GM23338 (cell line): ENCODE measurements around the gene FYCO1. TPM values are rescaled to one million over a fixed set of nuclear protein-coding genes. Genes with fewer than 3 reads are reported as not detected.

Source experiments
- ATAC-seq: fragments of 200-7000 bp; cut with Tn5 transposase; 3 replicates; pipeline ENCODE4 v1.9.1; 2020
- DNase-seq: peaks from one replicate; pipeline ENCODE4 v3.0.0-alpha.2; 2015; ENCODE audit warnings: low spot score
- H2AFZ ChIP-seq: fragments of 200-600 bp; sonication (generic); 2 replicates; pipeline ENCODE4 v1.8.0; 2016; ENCODE audit warnings: antibody characterized with exemption, mild to moderate bottlenecking, moderate library complexity
- H3F3A ChIP-seq: fragments of 200-600 bp; sonication (generic); replicated peaks from 2 replicates; pipeline ENCODE4 v1.8.0; 2017; ENCODE audit warnings: antibody characterized with exemption, mixed run types, low read depth
- H3K27ac ChIP-seq: fragments of 200-600 bp; sonication (generic); 2 replicates; pipeline ENCODE4 v1.6.1; 2016; ENCODE audit warnings: low read depth
- H3K27me3 ChIP-seq: fragments of 200-600 bp; sonication (generic); 2 replicates; pipeline ENCODE4 v1.8.0; 2016; ENCODE audit warnings: mild to moderate bottlenecking, mixed run types, moderate library complexity; ENCODE audit not compliant: insufficient read depth
- H3K36me3 ChIP-seq: fragments of 200-600 bp; sonication (generic); 2 replicates; pipeline ENCODE4 v1.8.0; 2016; ENCODE audit warnings: mild to moderate bottlenecking; ENCODE audit not compliant: insufficient read depth
- H3K4me1 ChIP-seq: fragments of 200-600 bp; sonication (generic); 2 replicates; pipeline ENCODE4 v1.8.0; 2016; ENCODE audit warnings: mild to moderate bottlenecking, moderate library complexity; ENCODE audit not compliant: insufficient read depth
- H3K4me2 ChIP-seq: fragments of 200-600 bp; sonication (generic); 2 replicates; pipeline ENCODE4 v1.7.1; 2017; ENCODE audit warnings: mixed run types
- H3K4me3 ChIP-seq: fragments of 200-600 bp; sonication (generic); 2 replicates; pipeline ENCODE4 v1.6.1; 2016; ENCODE audit warnings: mixed run types
- H3K79me2 ChIP-seq: fragments of 200-600 bp; sonication (generic); replicated peaks from 2 replicates; pipeline ENCODE4 v1.8.0; 2017; ENCODE audit warnings: mild to moderate bottlenecking; ENCODE audit not compliant: insufficient read depth
- H3K9me2 ChIP-seq: fragments of 200-600 bp; sonication (generic); 2 replicates; pipeline ENCODE4 v1.8.0; 2017; ENCODE audit not compliant: insufficient read depth
- H4K20me1 ChIP-seq: fragments of 200-600 bp; sonication (generic); replicated peaks from 2 replicates; pipeline ENCODE4 v1.8.0; 2017; ENCODE audit warnings: mild to moderate bottlenecking; ENCODE audit not compliant: insufficient read depth
- H3K27ac Mint-ChIP-seq: 2 replicates; pipeline ENCODE4 v1.8.0; 2020; ENCODE audit warnings: inconsistent platforms, mild to moderate bottlenecking, moderate library complexity, mixed read lengths
- H3K27me3 Mint-ChIP-seq: 3 replicates; pipeline ENCODE4 v1.8.0; 2022; ENCODE audit warnings: low read depth, mild to moderate bottlenecking, moderate library complexity, mixed read lengths, inconsistent platforms; ENCODE audit not compliant: insufficient read depth, poor library complexity
- H3K36me3 Mint-ChIP-seq: 3 replicates; pipeline ENCODE4 v1.8.0; 2021; ENCODE audit warnings: low read depth, mild to moderate bottlenecking, inconsistent platforms, moderate library complexity, mixed read lengths
- H3K4me1 Mint-ChIP-seq: 3 replicates; pipeline ENCODE4 v1.8.0; 2020; ENCODE audit warnings: mild to moderate bottlenecking, inconsistent platforms, mixed read lengths
- H3K4me3 Mint-ChIP-seq: 3 replicates; pipeline ENCODE4 v1.8.0; 2021; ENCODE audit warnings: moderate library complexity, mild to moderate bottlenecking, inconsistent platforms, mixed read lengths
- H3K9me3 Mint-ChIP-seq: 3 replicates; pipeline ENCODE4 v1.8.0; 2020; ENCODE audit warnings: moderate library complexity, mild to moderate bottlenecking, inconsistent platforms, mixed read lengths
- CREB1 ChIP-seq: fragments of 250-450 bp; sonication (Bioruptor Pico); IDR thresholded peaks from 2 replicates; pipeline ENCODE4 v1.5.0; 2020; ENCODE audit warnings: low read depth, mild to moderate bottlenecking, moderate library complexity
- EZH2 ChIP-seq: fragments of 200-600 bp; sonication (generic); IDR thresholded peaks from one replicate; pipeline ENCODE4 v1.8.0; 2017; ENCODE audit warnings: antibody characterized with exemption, mild to moderate bottlenecking, low read depth; ENCODE audit not compliant: unreplicated experiment
- EZH2phosphoT487 ChIP-seq: fragments of 200-600 bp; sonication (generic); IDR thresholded peaks from one replicate; pipeline ENCODE4 v1.8.1; 2018; ENCODE audit warnings: antibody characterized with exemption; ENCODE audit not compliant: unreplicated experiment
- JUNB ChIP-seq: IDR thresholded peaks from one replicate; pipeline ENCODE4 v1.6.1; 2016; ENCODE audit warnings: antibody characterized with exemption; ENCODE audit not compliant: unreplicated experiment
- NANOG ChIP-seq: IDR thresholded peaks from 2 replicates; pipeline ENCODE4 v1.6.1; 2016; ENCODE audit warnings: antibody characterized with exemption, borderline replicate concordance
- POLR2AphosphoS5 ChIP-seq: IDR thresholded peaks from 2 replicates; pipeline ENCODE4 v1.6.1; 2016; ENCODE audit warnings: antibody characterized with exemption, low read depth
- STAT1 ChIP-seq: IDR thresholded peaks from one replicate; pipeline ENCODE4 v1.6.1; 2016; ENCODE audit warnings: antibody characterized with exemption; ENCODE audit not compliant: unreplicated experiment
- ZNF114 ChIP-seq: fragments of 250-450 bp; sonication (Bioruptor Pico); IDR thresholded peaks from 2 replicates; pipeline ENCODE4 v1.5.0; 2020; ENCODE audit warnings: mild to moderate bottlenecking, moderate library complexity
- polyA plus RNA-seq: library from polyadenylated mRNA; unstranded; fragments of >200 nt; fragmentation: Nextera tagmentation; extraction: Ambion mirVana; gene quantifications from 2 replicates; pipeline ENCODE4 v1.2.1, GENCODE V29; 2016
- total RNA-seq: library from RNA; depleted of rRNA; stranded (reverse); fragments of >200 nt; shearing (Covaris generic); gene quantifications from 2 replicates; pipeline ENCODE4 v1.2.3, GENCODE V29; 2014
- TF ChIP-seq, protein P1 (sequence below): fragments of 250-450 bp; sonication (Bioruptor Pico); IDR thresholded peaks from 2 replicates; pipeline ENCODE4 v1.5.0; 2020; ENCODE audit warnings: mild to moderate bottlenecking, moderate library complexity
- TF ChIP-seq, protein P2 (sequence below): IDR thresholded peaks from one replicate; pipeline ENCODE4 v1.6.1; 2018; ENCODE audit warnings: antibody characterized with exemption; ENCODE audit not compliant: unreplicated experiment

FYCO1 gene
- total and polyA plus RNA-seq, 2 experiments from 2014 or later: 4.5 to 17.2 TPM

GRCh38 chr3:45909542-45909941 is 86.1 kb downstream of the FYCO1 start:
- Mint-ChIP-seq H3K4me1 (no peaks in the 10 kb centered on the region), H3K27ac (no peak overlapping the region), H3K9me3 (no peaks in the 10 kb centered on the region), H3K4me3 (no peak overlapping the region), H3K36me3 (no peaks in the 10 kb centered on the region), H3K27me3 (peaks cover 9% of the 10 kb centered on the region)
- H3K27me3 ChIP-seq: no peaks in the 10 kb centered on the region
- peaks cover 4% of the 10 kb centered on the region; the same call in 1 of the 2 replicates for H3K9me2 ChIP-seq
- H4K20me1 ChIP-seq: no peaks in the 10 kb centered on the region
- no peaks in the 10 kb centered on the region for H3K4me1 ChIP-seq
- H3F3A ChIP-seq: no peaks in the 10 kb centered on the region
- H3K27ac ChIP-seq: no peak overlapping the region
- no peak overlapping the region for H3K4me3 ChIP-seq
- no peaks in the 10 kb centered on the region for H3K36me3 ChIP-seq
- DNase-seq: no peak
- H3K79me2 ChIP-seq: no peaks in the 10 kb centered on the region
- no peak for ATAC-seq
- no peak overlapping the region for H3K4me2 ChIP-seq
- TF ChIP-seq JUNB (no peak), NANOG (no peak), POLR2AphosphoS5 (no peak), CREB1 (CRISPR knock-in tag) (no peak), STAT1 (no peak), EZH2phosphoT487 (no peak), ZNF114 (CRISPR knock-in tag) (no peak), EZH2 (no peak)
- TF ChIP-seq, protein P1, sequence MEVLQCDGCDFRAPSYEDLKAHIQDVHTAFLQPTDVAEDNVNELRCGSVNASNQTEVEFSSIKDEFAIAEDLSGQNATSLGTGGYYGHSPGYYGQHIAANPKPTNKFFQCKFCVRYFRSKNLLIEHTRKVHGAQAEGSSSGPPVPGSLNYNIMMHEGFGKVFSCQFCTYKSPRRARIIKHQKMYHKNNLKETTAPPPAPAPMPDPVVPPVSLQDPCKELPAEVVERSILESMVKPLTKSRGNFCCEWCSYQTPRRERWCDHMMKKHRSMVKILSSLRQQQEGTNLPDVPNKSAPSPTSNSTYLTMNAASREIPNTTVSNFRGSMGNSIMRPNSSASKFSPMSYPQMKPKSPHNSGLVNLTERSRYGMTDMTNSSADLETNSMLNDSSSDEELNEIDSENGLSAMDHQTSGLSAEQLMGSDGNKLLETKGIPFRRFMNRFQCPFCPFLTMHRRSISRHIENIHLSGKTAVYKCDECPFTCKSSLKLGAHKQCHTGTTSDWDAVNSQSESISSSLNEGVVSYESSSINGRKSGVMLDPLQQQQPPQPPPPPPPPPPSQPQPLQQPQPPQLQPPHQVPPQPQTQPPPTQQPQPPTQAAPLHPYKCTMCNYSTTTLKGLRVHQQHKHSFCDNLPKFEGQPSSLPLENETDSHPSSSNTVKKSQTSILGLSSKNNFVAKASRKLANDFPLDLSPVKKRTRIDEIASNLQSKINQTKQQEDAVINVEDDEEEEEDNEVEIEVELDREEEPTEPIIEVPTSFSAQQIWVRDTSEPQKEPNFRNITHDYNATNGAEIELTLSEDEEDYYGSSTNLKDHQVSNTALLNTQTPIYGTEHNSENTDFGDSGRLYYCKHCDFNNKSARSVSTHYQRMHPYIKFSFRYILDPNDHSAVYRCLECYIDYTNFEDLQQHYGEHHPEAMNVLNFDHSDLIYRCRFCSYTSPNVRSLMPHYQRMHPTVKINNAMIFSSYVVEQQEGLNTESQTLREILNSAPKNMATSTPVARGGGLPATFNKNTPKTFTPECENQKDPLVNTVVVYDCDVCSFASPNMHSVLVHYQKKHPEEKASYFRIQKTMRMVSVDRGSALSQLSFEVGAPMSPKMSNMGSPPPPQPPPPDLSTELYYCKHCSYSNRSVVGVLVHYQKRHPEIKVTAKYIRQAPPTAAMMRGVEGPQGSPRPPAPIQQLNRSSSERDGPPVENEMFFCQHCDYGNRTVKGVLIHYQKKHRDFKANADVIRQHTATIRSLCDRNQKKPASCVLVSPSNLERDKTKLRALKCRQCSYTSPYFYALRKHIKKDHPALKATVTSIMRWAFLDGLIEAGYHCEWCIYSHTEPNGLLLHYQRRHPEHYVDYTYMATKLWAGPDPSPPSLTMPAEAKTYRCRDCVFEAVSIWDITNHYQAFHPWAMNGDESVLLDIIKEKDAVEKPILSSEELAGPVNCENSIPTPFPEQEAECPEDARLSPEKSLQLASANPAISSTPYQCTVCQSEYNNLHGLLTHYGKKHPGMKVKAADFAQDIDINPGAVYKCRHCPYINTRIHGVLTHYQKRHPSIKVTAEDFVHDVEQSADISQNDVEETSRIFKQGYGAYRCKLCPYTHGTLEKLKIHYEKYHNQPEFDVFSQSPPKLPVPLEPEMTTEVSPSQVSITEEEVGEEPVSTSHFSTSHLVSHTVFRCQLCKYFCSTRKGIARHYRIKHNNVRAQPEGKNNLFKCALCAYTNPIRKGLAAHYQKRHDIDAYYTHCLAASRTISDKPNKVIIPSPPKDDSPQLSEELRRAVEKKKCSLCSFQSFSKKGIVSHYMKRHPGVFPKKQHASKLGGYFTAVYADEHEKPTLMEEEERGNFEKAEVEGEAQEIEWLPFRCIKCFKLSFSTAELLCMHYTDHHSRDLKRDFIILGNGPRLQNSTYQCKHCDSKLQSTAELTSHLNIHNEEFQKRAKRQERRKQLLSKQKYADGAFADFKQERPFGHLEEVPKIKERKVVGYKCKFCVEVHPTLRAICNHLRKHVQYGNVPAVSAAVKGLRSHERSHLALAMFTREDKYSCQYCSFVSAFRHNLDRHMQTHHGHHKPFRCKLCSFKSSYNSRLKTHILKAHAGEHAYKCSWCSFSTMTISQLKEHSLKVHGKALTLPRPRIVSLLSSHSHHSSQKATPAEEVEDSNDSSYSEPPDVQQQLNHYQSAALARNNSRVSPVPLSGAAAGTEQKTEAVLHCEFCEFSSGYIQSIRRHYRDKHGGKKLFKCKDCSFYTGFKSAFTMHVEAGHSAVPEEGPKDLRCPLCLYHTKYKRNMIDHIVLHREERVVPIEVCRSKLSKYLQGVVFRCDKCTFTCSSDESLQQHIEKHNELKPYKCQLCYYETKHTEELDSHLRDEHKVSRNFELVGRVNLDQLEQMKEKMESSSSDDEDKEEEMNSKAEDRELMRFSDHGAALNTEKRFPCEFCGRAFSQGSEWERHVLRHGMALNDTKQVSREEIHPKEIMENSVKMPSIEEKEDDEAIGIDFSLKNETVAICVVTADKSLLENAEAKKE (CRISPR knock-in tag): no peak
- TF ChIP-seq, protein P2, sequence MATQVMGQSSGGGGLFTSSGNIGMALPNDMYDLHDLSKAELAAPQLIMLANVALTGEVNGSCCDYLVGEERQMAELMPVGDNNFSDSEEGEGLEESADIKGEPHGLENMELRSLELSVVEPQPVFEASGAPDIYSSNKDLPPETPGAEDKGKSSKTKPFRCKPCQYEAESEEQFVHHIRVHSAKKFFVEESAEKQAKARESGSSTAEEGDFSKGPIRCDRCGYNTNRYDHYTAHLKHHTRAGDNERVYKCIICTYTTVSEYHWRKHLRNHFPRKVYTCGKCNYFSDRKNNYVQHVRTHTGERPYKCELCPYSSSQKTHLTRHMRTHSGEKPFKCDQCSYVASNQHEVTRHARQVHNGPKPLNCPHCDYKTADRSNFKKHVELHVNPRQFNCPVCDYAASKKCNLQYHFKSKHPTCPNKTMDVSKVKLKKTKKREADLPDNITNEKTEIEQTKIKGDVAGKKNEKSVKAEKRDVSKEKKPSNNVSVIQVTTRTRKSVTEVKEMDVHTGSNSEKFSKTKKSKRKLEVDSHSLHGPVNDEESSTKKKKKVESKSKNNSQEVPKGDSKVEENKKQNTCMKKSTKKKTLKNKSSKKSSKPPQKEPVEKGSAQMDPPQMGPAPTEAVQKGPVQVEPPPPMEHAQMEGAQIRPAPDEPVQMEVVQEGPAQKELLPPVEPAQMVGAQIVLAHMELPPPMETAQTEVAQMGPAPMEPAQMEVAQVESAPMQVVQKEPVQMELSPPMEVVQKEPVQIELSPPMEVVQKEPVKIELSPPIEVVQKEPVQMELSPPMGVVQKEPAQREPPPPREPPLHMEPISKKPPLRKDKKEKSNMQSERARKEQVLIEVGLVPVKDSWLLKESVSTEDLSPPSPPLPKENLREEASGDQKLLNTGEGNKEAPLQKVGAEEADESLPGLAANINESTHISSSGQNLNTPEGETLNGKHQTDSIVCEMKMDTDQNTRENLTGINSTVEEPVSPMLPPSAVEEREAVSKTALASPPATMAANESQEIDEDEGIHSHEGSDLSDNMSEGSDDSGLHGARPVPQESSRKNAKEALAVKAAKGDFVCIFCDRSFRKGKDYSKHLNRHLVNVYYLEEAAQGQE: no peak
- no peak overlapping the region for H2AFZ ChIP-seq
